NOMO-1 treated with dmso at 0.1 percent for 144 hours (cell line): ENCODE measurements around the gene AGBL5.

Source experiments
- DNase-seq: peaks from one replicate; lab custom pipeline; 2025; ENCODE audit not compliant: unreplicated experiment; lab: John Stamatoyannopoulos, UW

The AGBL5 gene, protein sequence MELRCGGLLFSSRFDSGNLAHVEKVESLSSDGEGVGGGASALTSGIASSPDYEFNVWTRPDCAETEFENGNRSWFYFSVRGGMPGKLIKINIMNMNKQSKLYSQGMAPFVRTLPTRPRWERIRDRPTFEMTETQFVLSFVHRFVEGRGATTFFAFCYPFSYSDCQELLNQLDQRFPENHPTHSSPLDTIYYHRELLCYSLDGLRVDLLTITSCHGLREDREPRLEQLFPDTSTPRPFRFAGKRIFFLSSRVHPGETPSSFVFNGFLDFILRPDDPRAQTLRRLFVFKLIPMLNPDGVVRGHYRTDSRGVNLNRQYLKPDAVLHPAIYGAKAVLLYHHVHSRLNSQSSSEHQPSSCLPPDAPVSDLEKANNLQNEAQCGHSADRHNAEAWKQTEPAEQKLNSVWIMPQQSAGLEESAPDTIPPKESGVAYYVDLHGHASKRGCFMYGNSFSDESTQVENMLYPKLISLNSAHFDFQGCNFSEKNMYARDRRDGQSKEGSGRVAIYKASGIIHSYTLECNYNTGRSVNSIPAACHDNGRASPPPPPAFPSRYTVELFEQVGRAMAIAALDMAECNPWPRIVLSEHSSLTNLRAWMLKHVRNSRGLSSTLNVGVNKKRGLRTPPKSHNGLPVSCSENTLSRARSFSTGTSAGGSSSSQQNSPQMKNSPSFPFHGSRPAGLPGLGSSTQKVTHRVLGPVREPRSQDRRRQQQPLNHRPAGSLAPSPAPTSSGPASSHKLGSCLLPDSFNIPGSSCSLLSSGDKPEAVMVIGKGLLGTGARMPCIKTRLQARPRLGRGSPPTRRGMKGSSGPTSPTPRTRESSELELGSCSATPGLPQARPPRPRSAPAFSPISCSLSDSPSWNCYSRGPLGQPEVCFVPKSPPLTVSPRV

DNA sequence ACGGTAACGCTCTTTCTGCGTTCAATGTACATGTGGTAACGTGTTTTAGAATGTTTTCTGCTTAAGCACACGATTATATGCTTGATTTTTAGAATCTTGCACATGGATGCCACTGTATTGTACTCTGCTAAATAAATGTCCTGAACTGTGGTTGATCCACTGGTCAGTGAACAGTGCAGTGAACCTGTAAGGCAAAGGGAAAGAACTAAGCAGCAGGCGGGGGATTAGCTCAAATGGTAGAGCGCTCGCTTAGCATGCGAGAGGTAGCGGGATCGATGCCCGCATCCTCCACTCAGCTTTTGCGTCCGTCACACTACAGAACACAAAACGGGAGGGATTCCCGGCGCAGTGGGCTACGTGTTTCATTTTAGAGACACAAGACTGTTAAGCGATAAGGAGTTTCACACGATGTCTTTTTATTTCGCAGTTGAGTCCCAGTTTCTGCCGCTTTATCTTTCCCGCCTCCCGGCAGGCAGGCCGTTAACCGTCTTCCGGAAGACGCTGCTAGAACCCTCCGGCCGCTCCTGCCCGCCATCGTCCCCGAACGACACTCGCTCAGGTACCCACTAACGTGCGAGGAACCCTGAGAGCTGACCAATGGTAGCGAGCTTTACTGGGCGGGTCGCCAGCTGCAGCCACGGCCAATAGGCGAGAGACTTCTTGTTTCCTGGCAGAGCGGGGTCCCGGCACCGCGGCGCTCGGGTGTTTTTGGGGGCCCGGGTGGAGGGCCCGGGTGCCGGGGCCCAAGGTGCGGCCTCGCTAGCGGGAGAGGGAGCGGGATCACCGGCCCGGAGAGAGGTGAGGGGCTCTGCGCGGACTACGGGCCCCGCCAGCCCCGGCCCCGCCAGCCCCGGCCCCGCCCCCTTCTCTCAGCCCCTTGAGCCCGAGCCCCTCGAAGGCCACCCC, at the start of gene AGBL5:
Gene AGBL5 (plus strand): TSS at position 673 of the 906 bp plus-strand sequence. CDS start 1,291 bp downstream, outside the sequence.
- peak; percentile 90 for DNase-seq

DNA sequence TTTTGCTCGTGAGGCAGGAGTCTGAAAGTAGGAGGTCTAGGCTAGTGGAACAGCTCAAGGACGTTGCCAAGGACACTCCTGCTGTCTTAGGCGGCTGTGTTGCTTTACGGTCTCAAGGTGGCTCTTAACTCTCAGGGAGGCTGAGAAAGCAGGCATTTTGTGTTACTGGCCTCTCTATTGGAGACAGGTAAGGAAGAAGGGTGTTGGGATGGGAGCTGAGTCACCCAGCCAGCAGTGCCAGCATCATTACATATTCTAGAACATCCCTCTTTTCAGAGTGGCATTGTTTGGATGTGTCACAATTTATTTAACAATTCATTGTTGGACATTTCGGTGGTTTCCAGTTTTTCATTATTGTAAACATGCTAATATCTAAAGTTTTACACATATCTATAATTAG, 49.5 kb upstream of the AGBL5 start:
- no peak for DNase-seq

DNA sequence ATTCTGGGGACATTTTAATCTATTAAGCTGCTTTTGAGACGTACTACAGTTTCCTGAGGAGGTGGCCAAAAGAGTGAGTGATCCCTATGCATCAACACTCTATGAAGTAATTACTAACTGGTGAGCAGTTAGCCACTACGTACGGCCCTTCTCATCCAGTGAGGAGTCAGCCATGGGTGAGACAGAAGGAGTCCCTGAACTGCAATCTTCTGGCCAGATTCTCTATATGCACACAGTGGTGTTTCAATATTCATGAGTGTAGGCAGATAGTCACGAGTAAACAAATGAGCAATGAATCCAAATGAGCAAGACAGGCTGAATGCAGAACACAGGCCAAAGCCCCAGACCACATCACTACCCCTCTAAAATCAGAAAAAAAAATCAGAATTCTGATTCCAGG, 48.5 kb upstream of the AGBL5 start:
- no peak for DNase-seq

DNA sequence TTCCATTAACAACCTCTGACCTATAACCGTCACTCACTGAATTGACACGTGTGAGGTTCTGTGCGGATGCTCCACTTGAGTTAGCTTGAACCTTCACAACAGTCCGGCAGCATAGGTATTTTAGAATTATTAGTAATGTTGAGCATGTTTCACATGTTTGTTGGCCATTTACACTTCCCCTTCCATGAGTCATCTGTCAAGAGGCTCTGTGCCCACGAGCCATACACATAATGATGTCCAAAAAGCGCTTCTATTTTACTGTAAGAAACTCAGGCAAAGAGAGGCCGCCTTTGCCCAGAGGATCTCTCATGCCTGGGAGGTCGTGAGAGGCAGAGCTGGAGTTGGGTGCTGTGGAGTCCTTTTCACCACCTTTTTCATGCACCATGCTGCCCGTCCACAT, 47.6 kb upstream of the AGBL5 start:
- DNase-seq: no peak

DNA sequence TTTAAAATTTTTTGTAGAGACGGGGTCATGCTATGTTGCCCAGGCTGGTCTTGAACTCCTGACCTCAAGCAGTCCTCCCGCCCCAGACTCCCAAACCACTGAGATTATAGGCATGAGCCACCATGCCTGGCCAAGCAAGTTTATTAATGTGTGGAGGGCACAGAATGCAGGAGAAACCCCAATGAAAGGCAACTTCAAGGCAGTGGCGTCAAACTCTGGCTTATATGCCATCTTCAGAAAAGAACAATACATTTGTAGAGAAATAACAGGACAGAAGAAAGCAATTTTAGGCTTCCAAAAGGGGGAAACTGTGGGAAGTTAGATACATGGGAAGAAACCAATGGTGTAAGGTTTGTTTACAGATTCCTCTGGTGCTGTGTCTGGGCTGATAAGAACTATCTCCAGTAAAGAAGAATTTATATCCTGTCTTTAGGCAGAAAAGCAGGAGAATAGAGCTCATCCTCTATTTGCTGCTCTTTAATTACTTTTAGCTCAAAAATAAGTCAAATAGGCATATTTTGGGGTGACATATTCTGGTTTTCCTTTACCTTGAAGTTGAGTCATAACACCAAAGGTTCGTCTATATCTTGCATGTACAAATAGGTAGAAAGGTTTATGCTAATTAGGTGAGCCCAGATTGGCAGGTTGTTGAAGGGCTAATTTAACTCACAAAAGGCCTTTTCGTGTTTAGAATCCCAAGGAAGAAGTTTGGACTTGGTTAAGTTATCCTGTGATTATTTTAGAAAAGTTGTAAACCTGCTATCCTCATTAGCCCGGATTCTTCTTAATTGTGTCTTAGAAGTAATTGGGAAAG, 44.7 kb upstream of the AGBL5 start:
- no peak for DNase-seq

DNA sequence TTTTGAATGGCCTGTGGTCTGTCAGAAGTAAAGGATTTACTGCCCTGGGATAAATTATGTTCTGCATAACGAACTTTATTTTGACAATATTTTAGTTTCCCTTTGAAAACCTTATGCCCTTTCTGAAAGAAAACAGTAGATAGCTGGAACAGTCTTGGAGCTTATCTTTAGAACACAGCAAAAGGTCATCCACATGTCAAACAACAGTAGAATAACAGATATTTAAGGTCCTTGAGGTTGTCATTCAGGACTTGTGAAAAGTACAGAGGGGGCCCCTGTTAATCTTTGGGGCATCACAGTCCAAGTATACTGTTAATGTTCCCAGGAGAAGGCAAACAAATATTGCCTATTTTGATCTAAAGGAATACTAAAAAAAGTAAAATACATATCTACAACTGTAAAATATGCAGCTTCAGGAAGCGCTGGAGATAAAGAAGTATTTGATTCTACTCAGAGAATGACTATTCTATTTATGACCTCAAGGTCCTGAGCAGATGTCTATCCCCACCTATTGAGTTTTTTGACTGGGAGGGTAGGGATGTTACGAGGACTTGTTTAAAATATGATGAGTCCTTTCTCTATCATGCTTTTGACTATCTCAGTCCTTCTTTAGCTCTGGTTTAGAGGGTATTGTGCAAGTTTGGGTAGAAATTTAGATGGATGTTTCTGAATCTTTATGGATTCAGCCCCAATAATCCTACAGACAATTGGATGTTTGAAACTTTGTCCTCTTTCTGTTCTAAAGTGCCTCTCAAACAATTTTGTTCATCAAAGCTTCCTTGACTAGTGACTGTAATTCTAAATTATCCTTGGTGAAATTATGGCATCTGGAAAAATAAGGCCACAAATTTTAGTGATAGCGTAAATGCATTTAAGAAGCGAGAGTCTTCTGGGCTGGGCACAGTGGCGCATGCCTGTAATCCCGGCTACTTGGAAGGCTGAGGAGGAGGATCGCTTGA, 43.8 kb upstream of the AGBL5 start:
- no peak for DNase-seq

DNA sequence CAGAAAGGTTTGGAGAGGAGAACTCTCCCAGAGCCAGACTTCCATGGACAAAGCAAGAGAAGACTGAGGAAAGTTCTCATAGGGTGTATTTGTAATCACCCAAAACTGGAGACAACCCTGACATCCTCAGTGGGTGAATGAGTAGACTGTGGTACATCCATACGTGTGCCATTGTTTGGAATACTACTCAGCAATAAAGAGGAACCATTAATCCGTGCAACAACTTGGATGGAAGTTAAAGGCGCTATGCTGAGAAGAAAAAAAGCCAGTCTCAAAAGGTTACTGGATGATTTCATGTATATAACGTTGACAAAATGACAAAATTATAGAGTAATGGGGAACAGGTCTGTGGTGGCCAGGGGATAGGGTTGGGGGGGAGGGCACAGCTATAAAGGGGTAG, 42.8 kb upstream of the AGBL5 start:
- no peak for DNase-seq

DNA sequence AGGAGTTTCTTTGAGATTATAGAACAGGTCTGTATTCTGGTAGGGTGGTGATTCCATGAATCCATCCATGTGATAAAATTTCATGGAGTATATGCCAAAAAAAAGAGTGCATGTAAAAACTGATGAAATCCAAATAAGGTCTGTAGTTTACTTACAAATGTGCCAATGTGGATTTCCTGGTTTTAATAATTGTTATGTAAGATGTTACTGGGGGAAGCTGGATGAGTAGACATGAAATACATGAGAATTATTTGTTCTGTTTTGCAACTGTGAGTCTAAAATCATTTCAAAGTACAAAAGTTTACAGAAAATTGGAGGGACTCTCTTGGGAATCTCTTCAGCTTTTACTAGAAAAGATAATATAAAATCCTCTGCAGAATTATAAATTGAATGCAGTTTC, 42.4 kb upstream of the AGBL5 start:
- no peak for DNase-seq

DNA sequence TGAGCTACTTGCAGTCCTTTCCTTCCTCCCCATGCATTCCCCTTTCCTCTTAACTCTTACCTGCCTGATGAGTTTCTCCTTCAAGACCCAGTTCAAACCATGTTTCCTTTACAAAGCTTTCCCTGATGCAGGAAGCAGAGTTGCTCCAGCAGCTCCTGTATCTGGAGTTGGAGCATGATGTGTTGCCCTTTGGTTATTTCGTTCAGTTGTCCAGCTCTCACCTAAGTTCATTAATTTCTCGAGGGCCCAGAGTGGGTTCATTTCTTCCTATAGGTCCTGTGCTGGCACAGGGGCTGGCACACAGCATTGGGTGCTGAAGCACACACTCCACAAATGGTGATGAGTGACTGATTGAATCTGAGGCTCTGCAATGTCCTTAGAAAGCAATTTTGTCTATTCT, 41.8 kb upstream of the AGBL5 start:
- DNase-seq: no peak

DNA sequence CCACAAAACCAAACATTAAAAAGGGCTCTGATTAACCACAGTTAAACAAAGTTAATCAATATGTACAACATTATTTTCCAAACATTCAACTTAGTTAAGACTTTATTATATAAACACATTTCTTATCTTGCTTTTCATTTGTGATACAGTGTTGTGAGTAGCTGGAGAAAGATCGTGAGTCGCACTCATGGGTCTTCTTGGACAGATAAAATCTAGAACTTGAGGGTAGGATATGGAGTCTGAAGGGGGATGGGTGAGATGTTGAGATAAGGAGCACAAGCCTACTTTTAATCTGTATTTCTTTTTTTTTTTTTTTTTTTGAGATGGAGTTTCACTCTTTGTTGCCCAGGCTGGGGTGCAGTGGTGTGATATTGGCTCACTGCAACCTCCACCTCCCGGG, 41.3 kb upstream of the AGBL5 start:
- DNase-seq: no peak

DNA sequence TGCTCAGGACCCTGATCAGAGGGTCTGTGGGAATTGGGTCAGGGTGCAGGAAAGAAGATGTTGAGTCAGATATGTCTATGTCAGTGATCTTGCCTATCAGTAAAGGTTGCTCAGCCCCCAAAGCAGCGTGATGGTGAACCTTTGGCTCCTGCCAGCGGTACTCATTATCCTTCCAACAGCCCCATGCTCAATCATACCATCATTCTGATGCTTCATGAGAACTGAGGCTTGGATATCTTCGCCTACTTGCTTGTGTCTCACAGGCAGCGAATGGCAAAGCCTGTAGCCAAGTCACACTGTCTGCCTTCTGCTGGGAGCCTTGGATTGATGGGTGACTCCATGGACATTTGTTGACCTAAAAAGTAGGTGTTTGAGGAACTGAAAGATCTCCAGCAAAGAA, 37.7 kb upstream of the AGBL5 start:
- DNase-seq: no peak

DNA sequence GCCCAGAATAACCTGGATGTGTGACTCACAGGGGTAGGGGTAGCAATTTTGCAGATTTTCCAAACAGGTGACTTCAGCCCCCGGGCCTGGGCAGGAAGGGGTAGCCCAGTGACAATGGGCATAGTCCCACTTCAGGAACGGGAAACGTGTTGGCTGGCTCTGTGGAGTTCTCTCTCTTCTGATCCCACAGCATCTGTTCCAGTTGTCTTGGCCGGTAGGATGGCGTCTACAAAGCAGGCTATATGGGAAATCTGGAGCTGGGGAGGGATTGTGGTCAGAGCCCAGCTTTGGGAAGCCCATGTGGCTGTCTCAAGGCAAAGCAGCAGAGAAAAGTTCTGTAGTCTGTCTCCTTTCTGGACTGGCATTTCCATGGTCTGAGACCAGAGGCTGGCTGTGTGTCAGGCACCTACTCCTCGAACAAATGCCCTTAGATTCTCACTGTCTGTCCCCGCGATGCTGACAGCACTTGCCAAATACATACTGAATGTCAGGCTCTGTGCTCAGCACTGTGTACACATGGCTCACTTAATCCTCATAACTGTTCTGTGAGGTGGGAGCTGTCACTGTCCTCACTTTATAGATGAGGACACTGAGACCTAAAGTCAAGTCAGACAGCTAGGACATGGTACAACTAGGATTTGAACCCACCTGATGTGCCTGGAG, 36.6 kb upstream of the AGBL5 start:
- no peak for DNase-seq

DNA sequence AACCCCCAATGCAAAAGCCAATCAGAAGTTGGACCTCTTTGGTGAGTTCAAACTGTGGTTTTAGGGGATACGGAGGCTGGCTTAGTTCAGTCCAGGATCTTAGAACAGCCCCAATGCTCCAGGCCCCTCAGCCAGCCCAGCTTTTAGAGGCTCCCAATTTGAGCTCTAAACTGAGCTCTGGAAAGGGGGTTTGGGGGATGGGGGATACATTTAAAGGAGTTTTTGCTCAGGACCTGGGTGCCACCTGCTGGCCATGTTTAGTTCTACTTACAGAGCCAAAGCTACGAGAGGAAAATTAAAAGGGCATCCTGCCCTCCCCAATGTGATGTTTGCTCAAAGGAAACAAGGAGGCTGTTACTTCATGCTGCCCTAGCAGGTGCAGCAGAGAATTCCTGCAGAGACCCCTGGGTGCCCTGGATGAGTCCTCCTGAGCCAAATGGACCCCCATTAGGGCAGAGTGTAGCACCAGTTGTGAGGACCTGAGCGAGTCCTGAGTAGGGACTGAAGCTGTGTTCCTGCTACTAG, 34.6 kb upstream of the AGBL5 start:
- DNase-seq: no peak

DNA sequence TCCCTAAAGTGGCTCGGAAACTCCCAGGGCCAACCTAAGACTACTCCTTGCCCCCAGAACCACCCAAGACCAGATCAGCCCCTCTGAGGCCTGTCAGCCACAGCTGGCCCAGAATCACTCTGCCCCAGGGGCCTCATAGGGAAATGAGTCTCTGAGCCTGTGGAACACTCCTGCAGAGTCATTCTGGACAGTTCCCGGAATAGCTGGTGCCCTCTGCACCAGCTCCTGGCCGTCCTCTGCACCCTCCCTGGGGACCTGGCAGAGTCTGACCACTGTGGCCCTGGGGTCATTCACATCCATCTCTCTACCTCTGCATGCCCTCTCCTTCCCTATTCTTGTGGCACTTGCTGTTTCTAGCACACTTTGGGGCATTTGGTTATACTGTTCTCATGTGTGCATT, 33.3 kb upstream of the AGBL5 start:
- no peak for DNase-seq

DNA sequence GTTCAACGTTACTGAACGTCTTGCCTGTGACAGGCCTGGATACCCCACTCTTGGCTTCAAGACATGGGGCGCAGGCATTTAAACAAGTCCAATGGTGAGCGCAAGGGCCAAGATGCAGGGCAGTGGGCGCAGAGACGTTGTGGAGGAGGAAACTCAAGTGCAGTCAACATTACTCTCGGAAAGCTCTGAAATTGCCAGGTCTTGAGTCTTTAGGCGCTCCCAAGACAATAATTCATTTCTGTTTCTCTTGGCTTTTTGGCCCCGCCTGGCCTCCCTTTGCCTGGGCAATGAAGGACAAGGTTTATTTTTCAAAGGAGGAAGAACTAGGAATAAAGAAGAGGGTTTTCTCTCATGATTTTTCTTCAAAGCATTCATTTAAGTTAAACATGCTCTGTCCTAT, 32.0 kb upstream of the AGBL5 start:
- no peak for DNase-seq

DNA sequence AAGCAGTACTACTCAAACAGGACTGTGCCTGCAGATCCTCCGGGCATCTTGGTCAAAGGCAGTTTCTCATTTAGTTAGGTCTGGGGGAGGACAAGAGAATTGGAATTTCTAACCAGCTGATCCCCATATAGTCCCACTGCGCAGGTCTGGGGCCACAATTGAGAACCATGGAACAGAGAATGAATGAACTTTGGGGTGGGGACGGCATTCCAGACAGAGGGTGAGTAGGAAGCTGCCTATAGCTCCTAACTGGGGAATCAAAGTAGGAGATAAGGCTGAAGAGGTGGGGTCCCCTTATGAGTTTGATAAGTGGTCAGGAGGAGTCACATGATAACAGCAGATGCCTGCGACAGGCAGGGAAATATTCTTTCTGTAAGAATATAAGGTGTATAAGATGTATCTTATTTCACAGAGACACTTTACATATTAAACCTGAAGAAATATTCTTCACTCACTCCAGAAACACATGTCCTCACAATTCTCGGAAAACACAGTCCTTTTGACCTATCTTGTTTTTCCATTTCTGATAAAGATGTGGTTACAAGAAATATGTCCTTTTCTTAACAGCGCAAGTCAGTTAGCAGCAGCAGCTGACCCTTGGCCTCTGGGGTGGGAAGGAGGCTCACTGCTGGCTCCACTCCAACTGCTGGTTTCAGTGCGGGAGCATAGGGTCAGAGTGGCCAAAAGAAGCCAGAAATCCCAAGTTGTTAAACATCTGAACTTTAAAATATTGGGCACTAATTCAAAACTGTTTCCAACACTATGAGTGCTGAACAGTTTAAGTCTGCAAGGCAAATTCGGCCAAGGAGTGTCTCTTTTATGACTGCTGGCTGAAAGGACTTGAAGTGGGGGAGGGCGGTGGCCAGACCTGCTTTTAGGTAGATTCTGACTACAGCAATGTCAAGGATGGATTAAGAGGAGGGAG, 31.3 kb upstream of the AGBL5 start:
- DNase-seq: no peak

DNA sequence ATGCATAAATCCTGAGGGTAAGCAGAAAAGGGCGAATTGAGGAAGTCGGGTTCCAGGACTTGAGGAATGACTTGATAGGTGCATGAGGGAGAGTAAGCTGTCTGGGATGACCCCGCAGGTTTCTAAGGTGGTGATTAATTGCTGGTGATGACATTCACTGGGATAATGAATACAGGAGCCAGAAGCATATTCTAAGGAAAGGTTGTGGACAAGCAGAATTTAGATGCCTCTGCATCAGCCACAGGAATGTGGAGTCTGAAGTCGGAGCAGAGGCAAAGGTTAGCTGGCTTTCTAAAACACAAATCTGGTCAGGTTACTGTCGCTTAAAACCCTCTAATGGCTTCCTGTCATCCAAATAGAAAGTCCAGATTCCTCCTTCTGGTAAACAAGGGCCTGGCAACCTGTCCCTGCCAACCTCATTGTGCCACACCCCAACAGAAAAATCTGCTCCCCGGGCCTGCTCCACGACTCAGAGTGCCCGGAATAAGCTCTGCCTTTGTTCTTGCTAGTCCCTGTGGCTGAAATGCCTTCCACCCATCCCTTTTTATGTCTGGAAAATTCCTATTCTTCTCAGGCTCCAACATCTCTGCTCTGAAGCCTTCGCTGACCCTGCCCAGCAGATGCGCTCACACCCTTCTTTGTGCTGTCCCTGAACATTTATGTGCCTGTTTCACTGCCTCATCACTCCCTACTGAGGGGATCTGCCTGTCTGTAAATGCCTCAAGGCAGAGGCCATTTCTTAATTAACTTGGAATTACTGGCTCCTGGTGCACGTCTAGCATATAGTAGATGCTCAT, 30.0 kb upstream of the AGBL5 start:
- DNase-seq: no peak
